Measurements from ENCODE around the gene MIB2.
"Not testable (repeated sequence)": the region's sequence is repeated elsewhere in the genome, so short reads cannot be mapped to it uniquely, and the experiment has no call there.

The MIB2 gene

GRCh38 chr1:1676087-1676486 lies 60.8 kb downstream of the MIB2 start:
- DNase-seq; H3K4me3 ChIP-seq (ENCODE audit: control insufficient read depth in 1 of 7, extremely low read depth in 1 of 7, insufficient read depth in 4 of 7, low read depth in 2 of 7, low read length in 6 of 7); CTCF ChIA-PET; H3K27ac ChIP-seq (ENCODE audit: insufficient read depth in 1 of 2, low read depth in 1 of 2, low read length in 2 of 2, poor library complexity in 1 of 2, severe bottlenecking in 2 of 2); H3K9me3 ChIP-seq (ENCODE audit: control extremely low read depth in 1 of 5, control insufficient read depth in 4 of 5, insufficient read depth in 2 of 5, low read depth in 1 of 5, low read length in 4 of 5); H3K27me3 ChIP-seq (replicated peaks in 2 of 5; ENCODE audit: control insufficient read depth in 4 of 5, insufficient read depth in 5 of 5, low read length in 4 of 5); POLR2A ChIA-PET: not testable (repeated sequence)
- H3K36me3 ChIP-seq (ENCODE audit: control insufficient read depth in 4 of 4, insufficient read depth in 4 of 4, low read length in 3 of 4) = peaks cover 0 to 23% (median 19%) of the 10 kb centered on the region in 4 experiments
- WGBS (ENCODE audit: insufficient coverage) = no CpG with 5 or more reads among the region's 21 CpGs
- peaks cover 0 to 21% (median 18%) of the 10 kb centered on the region in 4 experiments for H3K4me1 ChIP-seq (ENCODE audit: control extremely low read depth in 1 of 4, control insufficient read depth in 4 of 4, insufficient read depth in 4 of 4, low read length in 3 of 4)

DNA sequence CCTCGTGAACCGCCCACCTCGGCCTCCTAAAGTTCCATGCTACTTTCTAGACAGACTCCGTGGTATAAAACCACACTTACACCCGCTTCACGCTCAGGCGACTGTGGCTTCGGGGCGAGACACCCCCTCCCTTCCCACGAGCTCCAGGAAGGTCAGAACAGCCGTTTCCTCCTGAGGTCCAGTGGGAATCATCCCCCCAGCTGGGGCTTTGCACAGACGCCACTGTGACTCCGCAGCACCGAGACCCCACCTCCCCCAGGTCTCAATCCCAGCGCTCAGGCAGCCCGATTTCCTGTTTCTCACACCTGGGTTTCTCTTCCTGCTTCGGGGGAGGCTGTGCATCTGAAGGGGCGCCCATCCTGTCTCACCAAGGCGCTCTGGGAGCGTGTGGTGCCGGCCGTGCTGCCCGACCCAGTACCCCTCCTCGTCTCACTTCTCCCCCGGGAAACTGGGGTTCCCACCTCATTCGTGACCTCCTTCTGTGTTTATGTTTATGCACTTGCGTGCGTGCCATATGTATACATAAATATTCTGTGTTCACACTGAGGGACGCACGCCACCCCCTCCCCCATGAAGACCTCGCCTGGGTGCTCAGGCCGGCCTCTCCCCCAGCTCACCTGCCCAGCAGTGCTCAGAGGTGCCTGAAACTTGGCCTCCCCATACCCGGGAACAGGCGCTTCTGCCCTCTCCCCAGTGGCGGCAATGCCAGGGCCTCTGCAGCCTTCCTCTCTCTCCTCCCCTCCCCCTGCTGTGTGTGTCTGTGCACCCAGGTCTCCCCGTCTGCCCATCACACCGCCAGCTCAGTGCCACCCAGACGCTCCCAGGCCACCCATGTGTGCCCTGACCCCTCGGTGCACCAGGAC lies 62.6 kb downstream of the MIB2 start:
- POLR2A ChIA-PET = interaction anchor here (0.6 kb wide), 1 partner anchor 50 kb away, joined by 3 read pairs; no protein-coding TSS in a partner anchor
- peak in 2 of 3 donors; percentile 64 to 75 for DNase-seq
- peak overlapping the region; percentile 40 to 63 for H3K27ac ChIP-seq (ENCODE audit: insufficient read depth in 1 of 2, low read depth in 1 of 2, low read length in 2 of 2, poor library complexity in 1 of 2, severe bottlenecking in 2 of 2)
- CTCF ChIA-PET = interaction anchor here (0.9 to 1.7 kb wide), 3 partner anchors 8 to 57 kb away, joined by 3 to 5 read pairs (median 3); no protein-coding TSS in a partner anchor
- 33% methylated on average over 31 of the region's 39 CpGs for WGBS (ENCODE audit: insufficient coverage)
- no peaks in the 10 kb centered on the region for H3K27me3 ChIP-seq (replicated peaks in 2 of 5; ENCODE audit: control insufficient read depth in 4 of 5, insufficient read depth in 5 of 5, low read length in 4 of 5)
- no peaks in the 10 kb centered on the region for H3K9me3 ChIP-seq (ENCODE audit: control extremely low read depth in 1 of 5, control insufficient read depth in 4 of 5, insufficient read depth in 2 of 5, low read depth in 1 of 5, low read length in 4 of 5)
- peaks cover 0 to 21% (median 18%) of the 10 kb centered on the region in 4 experiments for H3K4me1 ChIP-seq (ENCODE audit: control extremely low read depth in 1 of 4, control insufficient read depth in 4 of 4, insufficient read depth in 4 of 4, low read length in 3 of 4)
- peak overlapping the region in 4 of 7 experiments; percentile 19 to 51 (median 26) for H3K4me3 ChIP-seq (ENCODE audit: control insufficient read depth in 1 of 7, extremely low read depth in 1 of 7, insufficient read depth in 4 of 7, low read depth in 2 of 7, low read length in 6 of 7)
- H3K36me3 ChIP-seq (ENCODE audit: control insufficient read depth in 4 of 4, insufficient read depth in 4 of 4, low read length in 3 of 4) = peaks cover 0 to 12% (median 8%) of the 10 kb centered on the region in 4 experiments

GRCh38 chr1:1678581-1679380 lies 63.5 kb downstream of the MIB2 start:
- Histone ChIP-seq H3K9me3 (ENCODE audit: control extremely low read depth in 1 of 5, control insufficient read depth in 4 of 5, insufficient read depth in 2 of 5, low read depth in 1 of 5, low read length in 4 of 5) (no peaks in the 10 kb centered on the region), H3K4me1 (ENCODE audit: control extremely low read depth in 1 of 4, control insufficient read depth in 4 of 4, insufficient read depth in 4 of 4, low read length in 3 of 4) (peaks cover 0 to 21% (median 18%) of the 10 kb centered on the region in 4 experiments), H3K4me3 (ENCODE audit: control insufficient read depth in 1 of 7, extremely low read depth in 1 of 7, insufficient read depth in 4 of 7, low read depth in 2 of 7, low read length in 6 of 7) (peak overlapping the region in 2 of 7 experiments; percentile 11 to 13), H3K27me3 (replicated peaks in 2 of 5; ENCODE audit: control insufficient read depth in 4 of 5, insufficient read depth in 5 of 5, low read length in 4 of 5) (no peaks in the 10 kb centered on the region), H3K27ac (ENCODE audit: insufficient read depth in 1 of 2, low read depth in 1 of 2, low read length in 2 of 2, poor library complexity in 1 of 2, severe bottlenecking in 2 of 2) (peak overlapping the region in 1 of 2 experiments; percentile 63), H3K36me3 (ENCODE audit: control insufficient read depth in 4 of 4, insufficient read depth in 4 of 4, low read length in 3 of 4) (peaks cover 0 to 17% (median 9%) of the 10 kb centered on the region in 4 experiments)
- 90% methylated on average over 22 of the region's 24 CpGs for WGBS (ENCODE audit: insufficient coverage)
- peak in 2 of 3 donors; percentile 39 to 47 for DNase-seq
- ChIA-PET CTCF (interaction anchor here (0.9 to 1.7 kb wide), 3 partner anchors 9 to 58 kb away, joined by 3 to 5 read pairs (median 3); no protein-coding TSS in a partner anchor), POLR2A (no interaction called here)
